HG02938 (cell line): ENCODE results near the gene RAB33A.
"Not testable (repeated sequence)": the region's sequence is repeated elsewhere in the genome, so short reads cannot be mapped to it uniquely, and the experiment has no call there.

Source experiments
- ATAC-seq: cut with Tn5 transposase; IDR thresholded peaks from one replicate; pipeline ENCODE4 v1.9.1; 2021; ENCODE audit warnings: mild to moderate bottlenecking, moderate library complexity; ENCODE audit not compliant: unreplicated experiment

RAB33A gene

GRCh38 chrX:130231184-130231583 is 59.4 kb downstream of the RAB33A start:
- not testable (repeated sequence) for ATAC-seq
